HL-60 (cell line): ENCODE measurements around the gene LAMA5.

Experiments used
- GABPA ChIP-seq: IDR thresholded peaks from 2 replicates; pipeline ENCODE4 v1.6.1; 2012; ENCODE audit warnings: low read depth
- POLR2AphosphoS5 ChIP-seq: IDR thresholded peaks from 2 replicates; pipeline ENCODE4 v1.6.1; 2012; ENCODE audit warnings: low read depth
- TF ChIP-seq, protein P1 (sequence below): IDR thresholded peaks from 2 replicates; pipeline ENCODE4 v1.6.1; 2012; ENCODE audit warnings: low read depth; ENCODE audit not compliant: insufficient replicate concordance
- TF ChIP-seq, protein P2 (sequence below): IDR thresholded peaks from one replicate; pipeline ENCODE4 v1.5.1; 2011; ENCODE audit warnings: low read length, control low read depth, inconsistent platforms; ENCODE audit not compliant: insufficient read depth

DNA sequence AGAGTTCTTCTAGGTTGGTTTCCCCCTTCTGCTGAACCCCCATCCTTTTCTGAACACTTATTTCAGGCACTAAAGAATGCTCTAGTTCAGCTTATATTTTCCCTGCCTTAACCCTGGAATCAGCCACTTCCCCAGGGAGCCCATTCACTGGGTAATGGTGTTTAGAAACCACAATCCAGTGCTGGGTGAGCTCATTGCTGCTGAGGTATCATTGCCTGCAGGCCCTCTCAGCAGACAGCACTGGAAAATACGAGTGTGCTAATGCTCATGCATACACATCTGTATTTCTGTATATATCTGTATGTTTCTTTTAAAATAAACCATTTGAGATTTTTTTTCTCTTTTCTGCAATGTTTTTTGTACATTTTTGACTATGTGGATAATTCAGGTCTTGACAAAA is 101.7 kb downstream of the LAMA5 start:
- TF ChIP-seq, protein P1, sequence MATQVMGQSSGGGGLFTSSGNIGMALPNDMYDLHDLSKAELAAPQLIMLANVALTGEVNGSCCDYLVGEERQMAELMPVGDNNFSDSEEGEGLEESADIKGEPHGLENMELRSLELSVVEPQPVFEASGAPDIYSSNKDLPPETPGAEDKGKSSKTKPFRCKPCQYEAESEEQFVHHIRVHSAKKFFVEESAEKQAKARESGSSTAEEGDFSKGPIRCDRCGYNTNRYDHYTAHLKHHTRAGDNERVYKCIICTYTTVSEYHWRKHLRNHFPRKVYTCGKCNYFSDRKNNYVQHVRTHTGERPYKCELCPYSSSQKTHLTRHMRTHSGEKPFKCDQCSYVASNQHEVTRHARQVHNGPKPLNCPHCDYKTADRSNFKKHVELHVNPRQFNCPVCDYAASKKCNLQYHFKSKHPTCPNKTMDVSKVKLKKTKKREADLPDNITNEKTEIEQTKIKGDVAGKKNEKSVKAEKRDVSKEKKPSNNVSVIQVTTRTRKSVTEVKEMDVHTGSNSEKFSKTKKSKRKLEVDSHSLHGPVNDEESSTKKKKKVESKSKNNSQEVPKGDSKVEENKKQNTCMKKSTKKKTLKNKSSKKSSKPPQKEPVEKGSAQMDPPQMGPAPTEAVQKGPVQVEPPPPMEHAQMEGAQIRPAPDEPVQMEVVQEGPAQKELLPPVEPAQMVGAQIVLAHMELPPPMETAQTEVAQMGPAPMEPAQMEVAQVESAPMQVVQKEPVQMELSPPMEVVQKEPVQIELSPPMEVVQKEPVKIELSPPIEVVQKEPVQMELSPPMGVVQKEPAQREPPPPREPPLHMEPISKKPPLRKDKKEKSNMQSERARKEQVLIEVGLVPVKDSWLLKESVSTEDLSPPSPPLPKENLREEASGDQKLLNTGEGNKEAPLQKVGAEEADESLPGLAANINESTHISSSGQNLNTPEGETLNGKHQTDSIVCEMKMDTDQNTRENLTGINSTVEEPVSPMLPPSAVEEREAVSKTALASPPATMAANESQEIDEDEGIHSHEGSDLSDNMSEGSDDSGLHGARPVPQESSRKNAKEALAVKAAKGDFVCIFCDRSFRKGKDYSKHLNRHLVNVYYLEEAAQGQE = no peak
- TF ChIP-seq GABPA (no peak), POLR2AphosphoS5 (no peak)
- TF ChIP-seq, protein P2, sequence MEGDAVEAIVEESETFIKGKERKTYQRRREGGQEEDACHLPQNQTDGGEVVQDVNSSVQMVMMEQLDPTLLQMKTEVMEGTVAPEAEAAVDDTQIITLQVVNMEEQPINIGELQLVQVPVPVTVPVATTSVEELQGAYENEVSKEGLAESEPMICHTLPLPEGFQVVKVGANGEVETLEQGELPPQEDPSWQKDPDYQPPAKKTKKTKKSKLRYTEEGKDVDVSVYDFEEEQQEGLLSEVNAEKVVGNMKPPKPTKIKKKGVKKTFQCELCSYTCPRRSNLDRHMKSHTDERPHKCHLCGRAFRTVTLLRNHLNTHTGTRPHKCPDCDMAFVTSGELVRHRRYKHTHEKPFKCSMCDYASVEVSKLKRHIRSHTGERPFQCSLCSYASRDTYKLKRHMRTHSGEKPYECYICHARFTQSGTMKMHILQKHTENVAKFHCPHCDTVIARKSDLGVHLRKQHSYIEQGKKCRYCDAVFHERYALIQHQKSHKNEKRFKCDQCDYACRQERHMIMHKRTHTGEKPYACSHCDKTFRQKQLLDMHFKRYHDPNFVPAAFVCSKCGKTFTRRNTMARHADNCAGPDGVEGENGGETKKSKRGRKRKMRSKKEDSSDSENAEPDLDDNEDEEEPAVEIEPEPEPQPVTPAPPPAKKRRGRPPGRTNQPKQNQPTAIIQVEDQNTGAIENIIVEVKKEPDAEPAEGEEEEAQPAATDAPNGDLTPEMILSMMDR = no peak
